HG02642 (cell line): ENCODE data around the gene TGIF1.
"Not testable (repeated sequence)": the region's sequence is repeated elsewhere in the genome, so short reads cannot be mapped to it uniquely, and the experiment has no call there.

Experiments
- ATAC-seq: cut with Tn5 transposase; IDR thresholded peaks from one replicate; pipeline ENCODE4 v1.9.1; 2021; ENCODE audit warnings: mild to moderate bottlenecking; ENCODE audit not compliant: unreplicated experiment, poor library complexity

Gene TGIF1

GRCh38 chr18:3454365-3455089, 4.6 kb downstream of the TGIF1 start:
- ATAC-seq = no peak

DNA sequence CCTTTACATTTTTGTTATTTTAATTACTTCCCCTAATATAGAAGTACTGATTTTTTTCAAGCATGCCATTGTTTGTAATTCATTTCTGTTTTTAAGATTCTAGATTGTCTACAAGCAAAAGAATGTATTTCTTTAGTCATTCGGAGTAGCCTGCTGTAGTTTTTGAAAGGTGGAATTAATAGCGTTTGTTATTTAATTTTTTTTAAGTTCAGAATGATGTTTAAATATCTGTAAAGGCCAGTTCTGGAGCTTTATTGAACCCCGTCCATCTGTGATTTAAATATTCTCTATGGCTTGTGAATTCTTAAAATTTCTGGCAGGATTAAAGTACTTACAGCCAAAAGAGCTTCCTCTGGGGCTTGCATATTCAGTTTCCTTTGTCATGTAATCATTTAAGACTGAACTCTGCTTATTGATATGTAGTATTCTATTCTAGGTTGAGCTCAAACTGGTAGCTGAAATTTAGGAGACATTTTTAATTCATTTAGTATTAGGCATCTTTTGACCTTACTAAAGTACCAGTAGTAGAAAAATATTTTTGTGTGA, 5.2 kb downstream of the TGIF1 start:
- ATAC-seq = no peak

GRCh38 chr18:3455907-3456685, 6.1 kb downstream of the TGIF1 start:
- no peak for ATAC-seq

DNA sequence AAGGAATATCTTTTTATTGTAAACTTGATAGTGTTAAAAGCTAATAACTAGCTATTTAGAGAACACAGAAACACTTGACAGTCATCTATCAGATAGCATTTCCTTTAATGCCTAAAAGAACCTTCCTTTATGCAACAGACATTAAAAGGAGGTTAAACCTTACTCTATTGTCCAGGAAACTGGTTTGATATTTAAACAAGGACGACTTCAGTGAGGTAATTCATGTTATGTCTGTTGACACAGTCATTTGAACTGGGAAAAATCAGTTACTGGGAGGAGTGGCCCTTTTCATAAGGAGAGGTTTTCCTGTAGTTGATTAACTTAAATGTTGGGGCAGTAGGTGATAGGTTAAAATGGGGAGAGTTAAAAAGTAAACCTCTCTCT, 6.7 kb downstream of the TGIF1 start:
- ATAC-seq = no peak

GRCh38 chr18:3457261-3457724, 7.3 kb downstream of the TGIF1 start:
- no peak for ATAC-seq

DNA sequence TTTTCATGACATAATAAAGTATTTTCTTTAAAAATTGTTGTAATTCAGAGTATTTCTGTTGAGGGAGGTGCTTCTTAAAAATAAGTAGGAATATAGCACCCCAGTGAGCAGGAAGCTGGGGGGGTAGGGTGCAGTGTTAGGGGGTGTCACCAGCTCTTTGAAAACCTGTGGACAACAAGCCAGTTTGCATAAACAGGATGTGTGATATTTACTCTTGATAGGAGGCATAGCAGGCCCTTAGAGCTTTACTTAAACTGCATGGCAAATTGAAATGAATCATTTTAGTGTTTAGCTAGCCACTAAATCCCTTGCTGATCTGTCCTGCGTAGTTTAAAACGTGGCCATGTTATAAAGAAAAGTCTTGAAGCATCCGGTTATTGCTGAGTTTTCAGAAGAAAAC, 8.4 kb downstream of the TGIF1 start:
- ATAC-seq = no peak

DNA sequence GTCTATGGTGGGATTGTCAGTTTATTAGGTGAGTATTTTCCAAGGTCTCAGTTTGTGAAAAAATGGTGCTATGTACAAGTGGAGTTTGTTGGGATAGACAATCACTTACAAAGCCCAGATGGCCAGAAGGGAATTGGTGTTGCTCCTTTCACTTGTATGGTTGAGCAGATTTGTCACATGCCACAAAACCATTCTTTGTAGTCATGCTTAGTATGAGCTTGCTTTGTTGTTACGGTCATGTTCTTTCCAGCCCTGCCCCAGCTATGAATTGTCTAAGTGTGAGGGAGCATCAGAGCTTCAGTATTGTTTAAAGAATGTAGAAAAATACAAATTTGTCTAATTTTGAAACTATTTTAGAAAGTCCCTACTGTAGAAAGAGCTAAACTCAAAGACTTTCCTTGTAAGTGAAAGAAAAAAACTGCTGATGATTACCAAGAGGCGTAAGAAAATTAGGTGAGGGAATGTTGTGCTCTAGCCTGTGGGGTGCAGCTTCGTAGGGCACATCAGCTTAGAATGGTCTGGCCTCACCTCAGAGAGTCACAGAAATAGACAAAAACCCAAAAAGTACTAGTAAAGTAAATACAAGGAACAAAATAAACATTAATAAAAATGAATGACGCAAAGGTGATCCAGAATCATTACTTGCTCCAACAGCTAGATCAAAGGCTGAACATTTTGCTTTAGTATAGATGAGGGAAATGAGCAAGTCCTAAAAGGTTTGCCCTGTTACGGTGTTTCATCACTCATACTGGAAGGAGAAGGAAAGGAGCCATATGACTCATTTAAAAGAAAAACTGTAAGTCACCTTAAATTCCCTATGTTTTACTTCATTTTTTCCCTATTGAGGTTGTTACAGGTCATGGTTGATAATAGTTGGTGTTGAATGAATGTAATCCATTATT, 9.2 kb downstream of the TGIF1 start:
- no peak for ATAC-seq

DNA sequence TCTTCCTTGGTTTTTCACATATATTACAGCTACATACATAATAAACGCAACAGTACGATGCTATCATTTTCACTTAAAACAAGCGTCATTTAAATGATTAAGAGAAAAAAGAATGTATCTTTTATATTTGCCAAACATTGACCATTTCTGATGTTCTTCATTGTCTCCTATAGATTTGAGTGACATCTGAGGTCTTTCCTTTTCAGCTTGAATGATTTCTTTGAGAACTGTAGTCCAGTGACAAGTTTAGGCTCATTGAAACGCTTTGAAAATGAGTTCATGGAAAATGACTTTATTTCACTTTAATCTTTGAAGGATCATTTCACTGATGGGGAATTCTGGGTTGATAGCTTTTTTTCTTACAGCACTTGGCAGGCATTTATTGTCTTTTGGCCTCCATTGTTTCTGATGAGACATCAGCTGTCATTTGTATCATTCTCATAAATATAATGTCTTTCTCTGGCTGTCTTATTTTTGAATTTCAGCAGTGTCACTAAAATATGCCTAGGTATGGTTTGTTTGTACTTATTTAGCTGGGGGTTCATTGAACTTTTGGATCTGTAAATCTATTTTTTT, 10.9 kb downstream of the TGIF1 start:
- no peak for ATAC-seq

DNA sequence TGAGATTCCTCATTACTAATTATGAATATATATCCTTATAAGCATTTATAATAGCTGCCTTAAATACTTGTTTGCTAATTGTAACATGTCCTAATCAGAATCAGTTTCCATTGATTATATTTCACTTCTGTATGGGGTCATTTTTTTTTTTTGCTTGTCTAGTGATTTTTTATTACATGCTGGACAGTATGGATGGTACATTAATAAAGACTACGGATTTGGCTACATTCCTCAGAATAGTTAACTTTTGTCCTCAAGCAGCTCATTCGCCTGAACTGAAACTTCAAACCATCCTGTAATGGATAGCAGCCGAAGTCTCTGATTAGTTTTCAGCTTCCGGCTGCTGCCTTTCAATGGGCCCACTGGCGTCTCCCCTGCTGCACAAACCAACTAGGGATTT, 11.7 kb downstream of the TGIF1 start:
- ATAC-seq = no peak

- ATAC-seq = no peak
Observed at GRCh38 chr18:3463051-3463450, 13.1 kb downstream of the TGIF1 start.

DNA sequence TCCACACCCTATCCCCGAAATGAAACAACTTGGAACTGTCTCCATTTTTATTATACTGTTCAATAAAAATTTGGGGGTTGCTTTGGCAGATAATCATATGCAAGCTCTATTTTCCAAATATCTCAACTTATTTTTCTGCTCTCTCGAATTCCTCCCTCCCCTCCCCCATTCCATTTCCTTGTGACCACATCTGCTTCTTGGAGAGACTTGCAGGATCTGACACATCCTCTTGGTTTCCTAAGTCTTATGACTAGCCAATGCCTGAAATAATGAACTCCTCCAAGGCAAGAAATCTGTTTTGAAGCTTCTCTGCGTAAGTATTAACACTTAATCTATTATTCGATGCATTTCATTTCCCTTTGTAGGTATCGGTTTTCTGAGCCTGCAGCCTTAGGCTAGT, 16.1 kb downstream of the TGIF1 start:
- no peak for ATAC-seq

GRCh38 chr18:3466872-3467271, 16.9 kb downstream of the TGIF1 start:
- ATAC-seq = no peak

- ATAC-seq = no peak
Observed at GRCh38 chr18:3468066-3468705, 18.2 kb downstream of the TGIF1 start.

DNA sequence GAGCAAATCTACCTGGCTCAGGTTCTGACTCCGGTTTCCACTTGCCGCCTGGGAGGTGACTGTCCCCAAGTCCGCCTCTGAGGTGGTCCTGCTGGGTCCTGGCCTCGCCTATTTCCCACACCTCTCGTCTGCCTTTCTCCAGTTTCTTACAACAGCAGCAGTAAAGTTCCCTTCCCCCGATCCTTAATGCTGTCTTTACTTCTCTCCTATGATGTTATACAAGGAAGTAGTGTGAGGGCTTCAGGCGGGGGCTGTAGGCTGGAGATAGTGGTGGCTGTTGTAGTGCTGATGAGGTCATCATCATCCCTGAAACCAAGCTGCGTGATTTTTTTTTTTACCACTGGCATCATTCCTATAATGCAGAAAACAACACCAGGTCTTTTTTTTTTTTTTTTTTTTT, 18.9 kb downstream of the TGIF1 start:
- ATAC-seq = no peak

DNA sequence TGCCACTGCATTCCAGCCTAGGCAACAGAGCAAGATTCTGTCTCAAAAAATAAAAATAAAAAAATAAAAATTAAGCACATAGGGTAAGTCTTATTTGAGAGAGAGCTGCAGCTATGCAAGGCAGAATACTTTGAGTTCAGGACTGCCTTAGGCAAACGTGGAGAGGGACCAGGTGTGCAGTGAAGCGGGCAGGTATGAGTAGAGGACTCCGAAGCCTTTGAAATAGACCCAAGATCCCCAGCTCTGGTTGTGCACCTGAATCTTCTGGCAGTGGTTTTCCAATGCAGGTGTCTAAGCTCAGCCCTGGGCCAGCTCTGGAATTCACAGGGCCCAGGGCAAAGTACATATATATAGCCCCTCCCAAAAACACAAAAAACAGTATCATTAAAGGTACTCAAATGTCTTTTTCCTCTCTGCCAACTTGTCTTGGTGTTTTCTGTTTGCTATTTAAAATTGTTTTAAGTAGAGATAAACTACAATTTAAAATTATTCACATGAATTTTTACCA, 21.2 kb downstream of the TGIF1 start:
- ATAC-seq = no peak

- not testable (repeated sequence) for ATAC-seq
Observed at GRCh38 chr18:3472121-3472520, 22.1 kb downstream of the TGIF1 start.

DNA sequence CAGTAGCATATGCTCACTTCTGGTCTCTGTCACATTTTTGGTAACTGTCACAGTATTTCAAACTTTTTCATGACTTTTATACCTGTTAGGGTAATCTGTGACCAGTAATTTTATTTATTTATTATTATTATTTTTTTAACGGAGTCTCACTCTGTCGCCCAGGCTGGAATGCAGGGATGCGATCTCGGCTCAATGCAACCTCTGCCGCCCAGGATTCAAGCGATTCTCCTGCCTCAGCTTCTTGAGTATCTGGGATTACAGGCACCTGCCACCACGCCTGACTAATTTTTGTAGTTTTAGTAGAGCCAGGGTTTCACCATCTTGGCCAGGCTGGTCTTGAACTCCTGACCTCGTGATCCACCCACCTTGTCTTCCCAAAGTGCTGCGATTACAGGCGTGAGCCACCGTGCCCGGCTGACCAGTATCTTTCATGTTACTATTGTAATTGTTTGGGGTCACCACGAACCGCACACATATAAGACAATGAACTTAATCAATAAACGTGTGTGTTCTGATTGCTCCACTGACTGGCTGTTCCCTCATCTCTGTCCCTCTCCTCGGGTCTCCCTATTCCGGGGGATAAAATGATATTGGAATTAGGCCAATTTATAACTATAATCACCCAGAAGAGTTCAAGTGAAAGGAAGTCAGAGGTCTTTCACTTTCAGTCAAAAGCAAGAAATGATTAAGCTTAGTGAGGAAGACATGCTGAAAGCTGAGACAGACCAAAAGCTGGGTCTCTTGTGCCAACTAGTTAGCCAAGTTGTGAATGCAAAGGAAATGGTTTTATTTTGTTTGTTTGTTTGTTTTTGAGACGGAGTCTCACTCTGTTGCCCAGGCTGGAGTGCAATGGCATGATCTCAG, 22.9 kb downstream of the TGIF1 start:
- peak; percentile 72 for ATAC-seq

GRCh38 chr18:3478262-3478978, 28.4 kb downstream of the TGIF1 start:
- ATAC-seq = no peak
